GM12878 (cell line): ENCODE data around the gene ZIC2. TPM values are rescaled to one million over a fixed set of nuclear protein-coding genes. Genes with fewer than 3 reads are reported as not detected.

Source experiments
- ATAC-seq: fragments of 200-7000 bp; cut with Tn5 transposase; 3 replicates; pipeline ENCODE4 v1.9.1; 2020; ENCODE audit warnings: mild to moderate bottlenecking, moderate library complexity
- BruUV-seq: library from RNA; stranded (reverse); fragments of 400-500 nt; replicated peaks from 2 replicates; lab custom pipeline; 2021; lab: Mats Ljungman, UMichigan
- CTCF ChIA-PET: fragments of 300-600 bp; sonication (Branson Sonifier 250); formaldehyde crosslinking; extraction: SDS; loops from one replicate; lab custom pipeline; 2021; ENCODE audit warnings: inconsistent platforms; lab: Yijun Ruan, JAX
- POLR2A ChIA-PET: fragments of 350-600 bp; formaldehyde crosslinking; extraction: SDS; loops from one replicate; lab custom pipeline; 2021; ENCODE audit warnings: inconsistent platforms; lab: Charles Lee
- RAD21 ChIA-PET: fragments of 300-600 bp; sonication (Branson Sonifier 250); formaldehyde crosslinking; loops from one replicate; lab custom pipeline; 2023; ENCODE audit warnings: antibody characterized with exemption; ENCODE audit not compliant: unreplicated experiment; lab: Charles Lee
- SMC1A ChIA-PET: fragments of 300-600 bp; sonication (Branson Sonifier 250); formaldehyde crosslinking; loops from one replicate; lab custom pipeline; 2023; ENCODE audit not compliant: unreplicated experiment, uncharacterized antibody; lab: Charles Lee
- DNase-seq: peaks from one replicate; pipeline ENCODE4 v3.0.0-alpha.2; 2011; ENCODE audit warnings: low read depth, low spot score
- FAIRE-seq: peaks from 3 replicates; lab custom pipeline; 2011; peaks lifted over from hg19 to GRCh38; lab: Jason Lieb, UNC
- H2AFZ ChIP-seq: 2 replicates; pipeline ENCODE4 v1.6.0; 2011; ENCODE audit warnings: low read depth, low read length, control low read depth; ENCODE audit not compliant: control insufficient read depth
- H3K27ac ChIP-seq: 2 replicates; pipeline ENCODE4 v1.5.1; 2011; ENCODE audit warnings: control low read depth; ENCODE audit not compliant: control insufficient read depth, insufficient read depth
- H3K27me3 ChIP-seq, 2 experiments: replicated peaks in 1 of 2; 2 replicates each; pipeline versions ENCODE4 v1.6.0 to v1.6.1; 2011; ENCODE audit warnings: low read length in 1 of 2; ENCODE audit not compliant: control insufficient read depth in 2 of 2, insufficient read depth in 2 of 2
- H3K36me3 ChIP-seq, 2 experiments: 2 replicates each; pipeline ENCODE4 v1.5.1; 2011; ENCODE audit warnings: low read length in 1 of 2; ENCODE audit not compliant: control insufficient read depth in 2 of 2, insufficient read depth in 2 of 2
- H3K4me1 ChIP-seq: 2 replicates; pipeline ENCODE4 v1.6.1; 2011; ENCODE audit warnings: mild to moderate bottlenecking, low read length, moderate library complexity, mixed read lengths; ENCODE audit not compliant: control insufficient read depth, insufficient read depth
- H3K4me2 ChIP-seq: 2 replicates; pipeline ENCODE4 v1.6.0; 2011; ENCODE audit warnings: control low read depth; ENCODE audit not compliant: control insufficient read depth, insufficient read depth
- H3K4me3 ChIP-seq: fragments of 200-600 bp; sonication (generic); 2 replicates; pipeline ENCODE4 v1.5.1; 2016
- H3K79me2 ChIP-seq: 2 replicates; pipeline ENCODE4 v1.6.0; 2011; ENCODE audit warnings: low read length; ENCODE audit not compliant: control insufficient read depth, insufficient read depth
- H3K9ac ChIP-seq: 2 replicates; pipeline ENCODE4 v1.8.0; 2011; ENCODE audit warnings: low read length, control low read depth, mixed read lengths; ENCODE audit not compliant: control insufficient read depth, insufficient read depth
- H3K9me3 ChIP-seq: replicated peaks from 3 replicates; pipeline ENCODE4 v1.5.1; 2011; ENCODE audit warnings: mild to moderate bottlenecking, low read length; ENCODE audit not compliant: control insufficient read depth, insufficient read depth
- H4K20me1 ChIP-seq: 2 replicates; pipeline ENCODE4 v1.6.0; 2011; ENCODE audit not compliant: control insufficient read depth, insufficient read depth
- MEF2A ChIP-seq: IDR thresholded peaks from 2 replicates; pipeline ENCODE4 v1.6.1; 2011; ENCODE audit warnings: low read depth, mild to moderate bottlenecking, low read length, moderate library complexity; ENCODE audit not compliant: insufficient read depth
- MEF2B ChIP-seq: fragments of 450-650 bp; IDR thresholded peaks from 2 replicates; pipeline ENCODE4 v1.6.1; 2018; ENCODE audit warnings: mild to moderate bottlenecking, moderate library complexity; ENCODE audit not compliant: partially characterized antibody, poor library complexity, severe bottlenecking
- MTA2 ChIP-seq: fragments of 450-650 bp; IDR thresholded peaks from 2 replicates; pipeline ENCODE4 v1.6.1; 2016; ENCODE audit warnings: low read depth, mild to moderate bottlenecking, moderate library complexity
- MYC ChIP-seq: IDR thresholded peaks from 2 replicates; pipeline ENCODE4 v1.6.1; 2011; ENCODE audit warnings: mild to moderate bottlenecking, low read length, moderate library complexity, inconsistent platforms; ENCODE audit not compliant: insufficient read depth, insufficient replicate concordance, insufficient read length, severe bottlenecking
- NFYB ChIP-seq: IDR thresholded peaks from 2 replicates; pipeline ENCODE4 v1.6.1; 2011; ENCODE audit warnings: low read depth, mild to moderate bottlenecking, low read length, improper control_type of control experiment, moderate library complexity; ENCODE audit not compliant: insufficient read depth
- SP1 ChIP-seq: IDR thresholded peaks from one replicate; pipeline ENCODE4 v1.6.1; 2011; ENCODE audit warnings: low read depth, low read length
- TCF12 ChIP-seq: IDR thresholded peaks from 2 replicates; pipeline ENCODE4 v1.6.1; 2011; ENCODE audit warnings: low read depth, mild to moderate bottlenecking, low read length
- WGBS: methylation state at CpG from one replicate; pipeline ENCODE4 v1.1.6; 2016; ENCODE audit warnings: low lambda C conversion rate; ENCODE audit not compliant: insufficient replicate concordance, insufficient coverage; ENCODE audit errors: missing lambda C conversion rate; 5-methylcytosine and 5-hydroxymethylcytosine counted together
- in situ Hi-C: fragments of 300-500 bp; cut with MboI; formaldehyde crosslinking; loops from 9 replicates; pipeline ENCODE4 v1.14.3; 2018; ENCODE audit warnings: mixed read lengths
- intact Hi-C: fragments of 100-400 bp; cut with micrococcal nuclease; formaldehyde crosslinking; loops from one replicate; pipeline ENCODE4 v1.14.2; 2022; ENCODE audit not compliant: unreplicated experiment
- polyA plus RNA-seq, 11 experiments: library from polyadenylated mRNA; depleted of rRNA in 4 of 11; unstranded in 6 of 11; stranded (reverse) in 5 of 11; fragments of >200 nt; fragmentation: Nextera tagmentation in 4 of 11; fragmentation: Illumina TruSeq in 1 of 11; extraction: Ambion mirVana in 4 of 11; extraction: Trizol in 1 of 11; gene quantifications; 1 replicate in 1 of 11; 2 replicates in 10 of 11; pipeline versions ENCODE4 v1.2.1 to v1.2.3, GENCODE V29; 2011 to 2016; ENCODE audit warnings: inconsistent platforms in 2 of 11, missing spikeins in 2 of 11, low read depth in 1 of 11
- total RNA-seq, 4 experiments: library from RNA; depleted of rRNA in 3 of 4; stranded (reverse); fragments of >200 nt in 3 of 4; fragmentation: Illumina TruSeq in 1 of 4; extraction: Trizol in 1 of 4; gene quantifications; 2 replicates each; pipeline versions ENCODE4 v1.2.1 to v1.2.3, GENCODE V29; 2013 to 2021
- TF ChIP-seq, protein P1 (sequence below): IDR thresholded peaks from 2 replicates; pipeline ENCODE4 v1.6.1; 2011; ENCODE audit warnings: mild to moderate bottlenecking, low read depth, low read length, moderate library complexity; ENCODE audit not compliant: insufficient replicate concordance
- TF ChIP-seq, protein P2 (sequence below): fragments of 450-650 bp; IDR thresholded peaks from 2 replicates; pipeline ENCODE4 v1.6.1; 2017; ENCODE audit warnings: mild to moderate bottlenecking, moderate library complexity
- TF ChIP-seq, protein P3 (sequence below): IDR thresholded peaks from 2 replicates; pipeline ENCODE4 v1.6.1; 2011; ENCODE audit warnings: low read depth, mild to moderate bottlenecking, low read length, moderate library complexity, borderline replicate concordance; ENCODE audit errors: extremely low read depth
- TF ChIP-seq, protein P4 (sequence below): IDR thresholded peaks from 2 replicates; pipeline ENCODE4 v1.6.1; 2012; ENCODE audit warnings: low read depth, low read length, improper control_type of control experiment

The ZIC2 gene
- total and polyA plus RNA-seq, 10 of the 15 experiments (the other 5 are each of a cell fraction or from before 2014, with no cell fraction given), result 0.05 TPM; not detected in 8

DNA sequence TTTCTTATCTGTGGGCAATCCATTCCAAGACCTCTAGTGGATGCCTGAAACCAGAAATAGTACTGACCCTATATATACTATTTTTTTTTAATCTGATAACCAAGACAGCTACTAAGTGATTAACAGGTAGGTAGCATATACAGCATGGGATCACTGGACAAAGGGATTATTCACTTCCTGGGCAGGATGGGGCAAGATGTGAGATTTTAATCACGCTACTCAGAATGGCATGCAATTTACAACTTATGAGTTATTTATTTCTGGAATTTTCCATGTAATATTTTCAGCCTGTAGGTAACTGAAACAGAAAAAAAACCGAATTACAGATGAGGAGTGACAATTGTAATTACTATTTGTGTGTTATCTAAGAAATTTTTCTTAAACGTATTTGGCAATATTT, 41.2 kb downstream of the ZIC2 start (continued):
- TF ChIP-seq TCF12, result no peak
- TF ChIP-seq MEF2A, result no peak
- TF ChIP-seq, protein P1, sequence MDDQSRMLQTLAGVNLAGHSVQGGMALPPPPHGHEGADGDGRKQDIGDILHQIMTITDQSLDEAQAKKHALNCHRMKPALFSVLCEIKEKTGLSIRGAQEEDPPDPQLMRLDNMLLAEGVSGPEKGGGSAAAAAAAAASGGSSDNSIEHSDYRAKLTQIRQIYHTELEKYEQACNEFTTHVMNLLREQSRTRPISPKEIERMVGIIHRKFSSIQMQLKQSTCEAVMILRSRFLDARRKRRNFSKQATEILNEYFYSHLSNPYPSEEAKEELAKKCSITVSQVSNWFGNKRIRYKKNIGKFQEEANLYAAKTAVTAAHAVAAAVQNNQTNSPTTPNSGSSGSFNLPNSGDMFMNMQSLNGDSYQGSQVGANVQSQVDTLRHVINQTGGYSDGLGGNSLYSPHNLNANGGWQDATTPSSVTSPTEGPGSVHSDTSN, result no peak

DNA sequence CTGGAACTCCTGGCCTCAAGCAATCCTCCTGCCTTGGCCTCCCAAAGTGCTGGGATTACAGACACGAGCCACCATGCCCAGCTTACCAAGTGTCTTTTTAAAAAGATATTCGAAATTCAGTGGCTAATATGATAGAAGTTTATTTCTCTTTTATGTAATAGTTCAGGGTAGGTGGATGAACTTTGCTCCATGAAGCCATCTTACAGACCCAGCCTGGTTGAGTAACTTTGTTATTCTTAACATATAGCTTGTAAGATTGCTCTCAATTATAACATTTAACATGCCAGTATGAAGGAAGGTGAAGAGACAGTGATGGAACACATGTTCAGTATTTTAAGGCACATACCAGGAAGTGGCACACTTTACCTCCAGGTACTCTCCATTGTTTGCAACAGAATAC, 42.4 kb downstream of the ZIC2 start:
- intact Hi-C loops, result no loop called here
- Histone ChIP-seq H3K4me1 (no peaks in the 10 kb centered on the region), H3K9ac (no peak overlapping the region), H3K4me3 (no peak overlapping the region), H3K27ac (no peak overlapping the region), H3K9me3 (no peaks in the 10 kb centered on the region), H2AFZ (no peak overlapping the region), H3K79me2 (no peaks in the 10 kb centered on the region), H4K20me1 (no peaks in the 10 kb centered on the region), H3K4me2 (no peak overlapping the region), H3K36me3 (no peaks in the 10 kb centered on the region; a peak in 1 of 4 replicates), H3K27me3 (no peaks in the 10 kb centered on the region)
- POLR2A ChIA-PET, result no interaction called here
- RAD21 ChIA-PET, result no interaction called here
- no peak for ATAC-seq
- SMC1A ChIA-PET, result no interaction called here
- TF ChIP-seq NFYB (no peak), SP1 (no peak), MYC (no peak), MEF2B (no peak), MTA2 (no peak)
- TF ChIP-seq, protein P2, sequence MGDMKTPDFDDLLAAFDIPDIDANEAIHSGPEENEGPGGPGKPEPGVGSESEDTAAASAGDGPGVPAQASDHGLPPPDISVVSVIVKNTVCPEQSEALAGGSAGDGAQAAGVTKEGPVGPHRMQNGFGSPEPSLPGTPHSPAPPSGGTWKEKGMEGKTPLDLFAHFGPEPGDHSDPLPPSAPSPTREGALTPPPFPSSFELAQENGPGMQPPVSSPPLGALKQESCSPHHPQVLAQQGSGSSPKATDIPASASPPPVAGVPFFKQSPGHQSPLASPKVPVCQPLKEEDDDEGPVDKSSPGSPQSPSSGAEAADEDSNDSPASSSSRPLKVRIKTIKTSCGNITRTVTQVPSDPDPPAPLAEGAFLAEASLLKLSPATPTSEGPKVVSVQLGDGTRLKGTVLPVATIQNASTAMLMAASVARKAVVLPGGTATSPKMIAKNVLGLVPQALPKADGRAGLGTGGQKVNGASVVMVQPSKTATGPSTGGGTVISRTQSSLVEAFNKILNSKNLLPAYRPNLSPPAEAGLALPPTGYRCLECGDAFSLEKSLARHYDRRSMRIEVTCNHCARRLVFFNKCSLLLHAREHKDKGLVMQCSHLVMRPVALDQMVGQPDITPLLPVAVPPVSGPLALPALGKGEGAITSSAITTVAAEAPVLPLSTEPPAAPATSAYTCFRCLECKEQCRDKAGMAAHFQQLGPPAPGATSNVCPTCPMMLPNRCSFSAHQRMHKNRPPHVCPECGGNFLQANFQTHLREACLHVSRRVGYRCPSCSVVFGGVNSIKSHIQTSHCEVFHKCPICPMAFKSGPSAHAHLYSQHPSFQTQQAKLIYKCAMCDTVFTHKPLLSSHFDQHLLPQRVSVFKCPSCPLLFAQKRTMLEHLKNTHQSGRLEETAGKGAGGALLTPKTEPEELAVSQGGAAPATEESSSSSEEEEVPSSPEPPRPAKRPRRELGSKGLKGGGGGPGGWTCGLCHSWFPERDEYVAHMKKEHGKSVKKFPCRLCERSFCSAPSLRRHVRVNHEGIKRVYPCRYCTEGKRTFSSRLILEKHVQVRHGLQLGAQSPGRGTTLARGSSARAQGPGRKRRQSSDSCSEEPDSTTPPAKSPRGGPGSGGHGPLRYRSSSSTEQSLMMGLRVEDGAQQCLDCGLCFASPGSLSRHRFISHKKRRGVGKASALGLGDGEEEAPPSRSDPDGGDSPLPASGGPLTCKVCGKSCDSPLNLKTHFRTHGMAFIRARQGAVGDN, result no peak
- TF ChIP-seq, protein P3, sequence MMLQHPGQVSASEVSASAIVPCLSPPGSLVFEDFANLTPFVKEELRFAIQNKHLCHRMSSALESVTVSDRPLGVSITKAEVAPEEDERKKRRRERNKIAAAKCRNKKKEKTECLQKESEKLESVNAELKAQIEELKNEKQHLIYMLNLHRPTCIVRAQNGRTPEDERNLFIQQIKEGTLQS, result no peak
- TF ChIP-seq, protein P4, sequence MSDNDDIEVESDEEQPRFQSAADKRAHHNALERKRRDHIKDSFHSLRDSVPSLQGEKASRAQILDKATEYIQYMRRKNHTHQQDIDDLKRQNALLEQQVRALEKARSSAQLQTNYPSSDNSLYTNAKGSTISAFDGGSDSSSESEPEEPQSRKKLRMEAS, result no peak
- in situ Hi-C loops, result no loop called here
- 3% methylated on average over 2 of the region's 2 CpGs for WGBS
- no peak for DNase-seq
- no peak for FAIRE-seq
- BruUV-seq, result no TSS peak
- CTCF ChIA-PET, result no interaction called here
